NCI-H2171 treated with DMSO at 0.1 percent for 48 hours (cell line): Measurements from ENCODE around the gene VTI1A.
"Not testable (repeated sequence)": the region's sequence is repeated elsewhere in the genome, so short reads cannot be mapped to it uniquely, and the experiment has no call there.

Experiments used
- DNase-seq: peaks from one replicate; lab custom pipeline; 2025; lab: John Stamatoyannopoulos, UW

Gene VTI1A

GRCh38 chr10:112507046-112507445 lies 60.0 kb downstream of the VTI1A start:
- no peak for DNase-seq

- DNase-seq: no peak
Observed at GRCh38 chr10:112507988-112508387, 61.0 kb downstream of the VTI1A start.

- no peak for DNase-seq
Observed at GRCh38 chr10:112509558-112510291, 62.7 kb downstream of the VTI1A start.

DNA sequence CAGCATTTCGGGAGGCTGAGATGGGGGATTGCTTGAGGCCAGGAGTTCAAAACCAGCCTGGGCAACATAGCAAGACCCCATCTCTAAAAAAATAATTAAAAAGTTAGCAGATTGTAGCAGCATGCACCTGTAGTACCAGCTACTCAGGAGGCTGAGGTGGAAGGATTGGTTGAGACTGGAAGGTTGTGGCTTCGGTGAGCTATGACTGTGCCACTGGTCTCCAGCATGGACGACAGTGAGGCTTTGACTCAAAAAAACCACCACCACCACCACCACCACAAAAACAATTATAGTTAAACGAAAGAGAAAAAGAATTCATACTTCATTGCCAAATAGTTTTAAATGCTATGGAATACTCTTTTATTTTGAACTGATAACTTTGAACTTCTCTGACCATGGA lies 63.4 kb downstream of the VTI1A start:
- DNase-seq: no peak

DNA sequence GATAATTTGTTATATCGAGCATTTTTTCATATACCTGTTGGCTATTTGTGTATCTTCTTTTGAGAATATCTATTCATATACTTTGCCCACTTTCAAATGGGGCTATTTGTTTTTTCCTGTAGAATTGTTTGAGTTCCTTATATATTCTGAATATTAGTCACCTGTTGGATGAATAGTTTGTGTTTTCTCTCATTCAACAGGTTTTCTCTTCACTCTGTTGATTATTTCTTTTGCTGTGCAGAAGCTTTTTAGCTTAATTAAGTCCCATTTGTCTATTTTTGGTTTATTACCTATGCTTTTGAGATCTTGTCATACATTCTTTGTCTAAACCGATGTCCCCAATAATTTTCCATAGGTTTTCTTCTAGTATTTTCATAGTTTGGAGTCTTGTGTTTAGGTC lies 65.3 kb downstream of the VTI1A start:
- DNase-seq: no peak

DNA sequence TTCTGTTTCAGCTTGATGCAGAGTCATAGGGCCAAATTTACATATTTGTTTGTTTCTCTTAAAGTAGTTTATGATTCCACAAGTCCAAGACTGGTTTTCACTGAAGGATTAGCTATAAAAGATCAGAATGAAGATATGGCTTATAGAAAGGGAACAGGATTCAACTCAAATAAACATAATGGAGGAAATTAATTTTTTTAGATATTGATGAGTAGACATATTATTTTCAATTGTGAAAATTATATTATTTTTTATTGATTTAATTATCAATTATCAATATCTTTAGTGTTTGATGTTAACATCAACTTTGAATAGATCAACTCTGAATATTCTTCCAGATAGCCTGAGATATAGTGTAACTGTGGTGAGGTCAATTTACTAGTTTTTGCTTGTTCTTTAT lies 68.1 kb downstream of the VTI1A start:
- DNase-seq: no peak

GRCh38 chr10:112515852-112516251 lies 68.8 kb downstream of the VTI1A start:
- DNase-seq: no peak

GRCh38 chr10:112517451-112517862 lies 70.4 kb downstream of the VTI1A start:
- DNase-seq: no peak

DNA sequence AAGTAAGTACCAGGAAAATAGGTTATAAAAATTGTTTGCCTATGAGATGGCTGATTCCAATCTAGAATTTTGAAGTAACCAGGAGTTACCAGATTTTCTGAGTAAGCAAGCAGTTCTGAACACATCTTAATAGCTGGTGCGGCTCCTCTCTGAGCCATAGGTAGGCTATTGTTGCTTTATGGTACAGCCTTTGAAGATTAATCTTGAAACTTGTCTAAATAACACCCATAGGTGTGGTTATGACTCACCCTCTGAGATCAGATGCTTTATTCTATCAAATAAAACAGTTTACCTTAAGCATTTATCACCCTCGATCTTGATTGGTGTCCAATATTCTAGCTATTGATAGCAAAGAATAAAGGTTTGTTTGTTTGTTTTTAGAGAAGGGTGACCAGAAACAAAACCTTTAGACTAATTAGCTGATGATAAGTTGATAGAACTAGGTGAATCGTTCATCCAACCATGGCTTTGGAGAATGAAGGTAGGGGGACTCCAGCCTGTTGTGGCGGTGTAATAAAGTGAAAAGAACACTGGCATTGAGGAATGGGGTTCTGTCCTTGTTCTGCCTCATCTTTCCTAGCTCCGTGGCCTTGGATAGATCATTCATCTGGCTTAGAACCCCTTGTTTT lies 72.2 kb downstream of the VTI1A start:
- DNase-seq: no peak

- DNase-seq: no peak
Observed at GRCh38 chr10:112520914-112521313, 73.9 kb downstream of the VTI1A start.

DNA sequence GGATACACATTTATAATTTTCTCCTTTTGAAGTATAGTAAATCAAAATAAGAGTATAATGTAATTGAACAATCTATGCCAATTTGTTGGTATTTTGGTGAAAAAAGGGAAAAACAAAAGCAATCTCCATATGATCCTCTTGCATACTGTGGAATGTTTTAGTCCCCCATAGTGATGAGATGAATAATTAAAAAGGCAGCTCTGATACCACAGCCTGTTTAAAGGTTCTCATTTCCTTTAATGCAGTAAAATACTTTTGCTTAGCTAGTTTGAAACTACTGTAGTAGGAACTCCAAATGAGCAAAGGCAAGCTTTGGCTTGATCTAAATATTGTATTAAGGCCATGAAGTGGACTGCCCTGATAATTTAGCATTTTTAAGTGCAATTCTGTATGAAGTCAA lies 77.6 kb downstream of the VTI1A start:
- no peak for DNase-seq

- no peak for DNase-seq
Observed at GRCh38 chr10:112525200-112525599, 78.2 kb downstream of the VTI1A start.

- DNase-seq: no peak
Observed at GRCh38 chr10:112526139-112526538, 79.1 kb downstream of the VTI1A start.

GRCh38 chr10:112526906-112527305 lies 79.9 kb downstream of the VTI1A start:
- DNase-seq: no peak

- no peak for DNase-seq
Observed at GRCh38 chr10:112528235-112528634, 81.2 kb downstream of the VTI1A start.

DNA sequence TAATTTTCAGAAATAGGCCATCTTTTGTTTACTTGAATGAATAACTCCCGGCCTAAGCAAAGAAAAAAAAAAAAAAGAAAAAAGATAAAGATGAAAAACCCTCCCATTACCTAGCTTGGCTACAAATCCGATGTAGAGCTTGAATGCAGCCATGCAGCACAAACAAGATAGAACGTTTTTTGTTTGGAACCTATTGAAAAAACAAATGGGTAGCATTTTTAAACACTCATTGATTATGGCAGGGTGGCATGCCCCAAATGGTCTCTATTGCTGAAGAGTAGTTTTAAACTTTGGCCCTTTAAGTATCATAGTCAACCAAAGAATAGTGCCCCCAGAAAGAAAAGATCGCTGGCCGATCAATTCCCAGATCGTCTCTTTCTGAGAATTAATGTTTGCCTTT lies 84.4 kb downstream of the VTI1A start:
- DNase-seq: no peak

DNA sequence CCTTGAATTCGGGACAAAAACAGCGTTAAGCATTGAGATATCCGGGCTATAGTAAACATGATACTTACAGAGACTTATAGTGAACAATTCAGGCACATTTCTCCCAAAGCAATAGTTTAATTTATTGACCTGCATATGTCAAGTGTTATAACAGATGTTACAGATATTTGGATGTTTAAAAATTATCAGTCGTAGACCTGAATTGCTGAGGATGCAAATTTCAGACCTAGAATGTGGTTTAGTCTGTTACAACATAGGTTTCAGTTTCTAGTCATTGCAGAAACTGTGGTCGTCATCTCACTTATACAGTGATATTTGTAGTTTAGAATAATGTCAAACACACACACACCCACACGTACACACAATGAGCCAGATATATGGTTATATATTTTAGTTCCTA lies 85.2 kb downstream of the VTI1A start:
- DNase-seq: no peak

DNA sequence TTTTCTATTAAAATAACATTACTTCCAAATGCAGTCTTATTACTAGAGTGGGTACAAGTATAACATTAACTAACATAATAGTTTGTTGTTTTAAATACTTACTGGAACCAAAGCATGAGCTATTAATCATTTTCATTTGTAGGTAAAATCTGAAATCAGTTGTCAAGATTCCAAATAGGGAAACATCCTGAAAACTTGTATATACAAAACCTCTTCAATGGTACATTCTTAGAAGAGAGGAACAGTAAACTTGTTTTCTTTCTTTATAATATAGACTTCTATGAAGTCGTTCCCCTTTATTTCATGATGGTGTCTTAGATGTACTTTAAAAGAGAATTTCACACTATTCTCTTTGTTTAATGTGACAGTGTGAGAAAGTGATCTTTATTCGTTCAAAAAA lies 85.9 kb downstream of the VTI1A start:
- no peak for DNase-seq

GRCh38 chr10:112533916-112534315 lies 86.9 kb downstream of the VTI1A start:
- DNase-seq: no peak

DNA sequence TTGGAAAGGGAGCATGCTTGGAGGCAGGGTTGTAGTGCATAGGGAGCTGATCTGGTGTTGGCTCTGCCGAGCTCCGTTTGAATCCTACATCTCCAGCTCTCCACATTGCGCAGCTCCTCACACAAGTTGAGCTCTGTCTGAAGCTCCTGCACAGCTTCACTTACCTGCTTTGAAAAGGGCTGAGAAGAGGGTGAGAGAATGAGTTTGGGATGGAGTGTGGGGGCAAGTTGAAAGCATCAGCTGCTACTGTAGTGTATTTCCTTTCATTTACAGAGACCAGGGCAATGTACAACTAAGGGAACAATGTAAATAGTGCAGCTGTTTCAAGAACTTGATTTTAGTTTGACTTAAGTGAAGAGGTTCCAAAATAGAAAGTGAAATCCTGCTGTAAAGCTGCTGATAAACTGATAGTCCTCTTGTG lies 88.5 kb downstream of the VTI1A start:
- no peak for DNase-seq

DNA sequence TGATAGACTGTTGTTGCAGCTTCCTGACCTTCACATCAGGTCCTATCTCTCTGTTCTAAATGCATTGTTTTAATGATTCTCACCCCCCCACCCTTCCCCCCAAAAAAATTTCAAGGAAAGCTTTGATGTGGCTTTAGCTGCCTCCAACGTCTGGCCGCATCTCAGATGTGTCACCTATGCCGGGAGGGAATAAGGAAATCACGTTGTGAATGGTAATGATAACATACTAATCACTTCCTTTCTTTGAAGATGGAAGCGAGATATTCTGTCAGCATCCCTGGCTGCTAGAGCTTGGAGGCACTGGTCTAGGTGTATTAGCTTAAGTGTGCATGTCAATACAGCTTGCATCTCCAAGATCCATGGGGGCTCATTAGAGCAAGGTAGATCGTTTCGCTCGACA lies 89.6 kb downstream of the VTI1A start:
- DNase-seq: no peak

DNA sequence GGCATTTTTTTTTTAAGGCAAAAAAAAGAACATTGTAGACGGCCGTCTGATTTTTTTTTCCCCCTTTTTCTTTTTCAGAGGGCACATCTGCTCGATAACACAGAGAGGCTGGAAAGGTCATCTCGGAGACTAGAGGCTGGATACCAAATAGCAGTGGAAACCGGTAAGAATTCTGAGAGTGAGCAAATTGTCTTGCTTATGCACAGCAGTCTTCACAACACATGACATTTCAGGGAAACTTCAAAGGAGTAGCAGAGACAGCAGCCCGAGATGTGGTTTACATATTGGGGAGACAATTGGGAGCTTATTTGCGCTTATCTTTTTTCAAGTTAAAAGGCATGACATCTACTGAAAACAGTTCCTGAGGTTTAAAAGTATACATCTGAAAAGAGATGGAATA lies 91.2 kb downstream of the VTI1A start:
- no peak for DNase-seq

GRCh38 chr10:112539340-112539739 lies 92.3 kb downstream of the VTI1A start:
- DNase-seq: no peak

GRCh38 chr10:112542823-112543222 lies 95.8 kb downstream of the VTI1A start:
- not testable (repeated sequence) for DNase-seq
